Prostate gland (tissue), 2 donors: Measurements from ENCODE around the gene IKZF4.

Experiments
- POLR2A ChIP-seq: fragments of 450-650 bp; IDR thresholded peaks from one replicate; pipeline ENCODE4 v1.6.1; 2016; ENCODE audit warnings: antibody characterized with exemption, mild to moderate bottlenecking
- POLR2AphosphoS5 ChIP-seq: sonication (generic); formaldehyde crosslinking; IDR thresholded peaks from one replicate; pipeline ENCODE4 v1.6.1; 2017; ENCODE audit warnings: antibody characterized with exemption
- TF ChIP-seq, protein P1 (sequence below), 4 experiments: fragments of 200-600 bp in 2 of 4; fragments of 450-650 bp in 2 of 4; sonication (generic) in 2 of 4; IDR thresholded peaks; 1 replicate in 3 of 4; 2 replicates in 1 of 4; pipeline ENCODE4 v1.5.1; 2016 to 2019; ENCODE audit warnings: antibody characterized with exemption in 4 of 4, mild to moderate bottlenecking in 2 of 4, moderate library complexity in 2 of 4

DNA sequence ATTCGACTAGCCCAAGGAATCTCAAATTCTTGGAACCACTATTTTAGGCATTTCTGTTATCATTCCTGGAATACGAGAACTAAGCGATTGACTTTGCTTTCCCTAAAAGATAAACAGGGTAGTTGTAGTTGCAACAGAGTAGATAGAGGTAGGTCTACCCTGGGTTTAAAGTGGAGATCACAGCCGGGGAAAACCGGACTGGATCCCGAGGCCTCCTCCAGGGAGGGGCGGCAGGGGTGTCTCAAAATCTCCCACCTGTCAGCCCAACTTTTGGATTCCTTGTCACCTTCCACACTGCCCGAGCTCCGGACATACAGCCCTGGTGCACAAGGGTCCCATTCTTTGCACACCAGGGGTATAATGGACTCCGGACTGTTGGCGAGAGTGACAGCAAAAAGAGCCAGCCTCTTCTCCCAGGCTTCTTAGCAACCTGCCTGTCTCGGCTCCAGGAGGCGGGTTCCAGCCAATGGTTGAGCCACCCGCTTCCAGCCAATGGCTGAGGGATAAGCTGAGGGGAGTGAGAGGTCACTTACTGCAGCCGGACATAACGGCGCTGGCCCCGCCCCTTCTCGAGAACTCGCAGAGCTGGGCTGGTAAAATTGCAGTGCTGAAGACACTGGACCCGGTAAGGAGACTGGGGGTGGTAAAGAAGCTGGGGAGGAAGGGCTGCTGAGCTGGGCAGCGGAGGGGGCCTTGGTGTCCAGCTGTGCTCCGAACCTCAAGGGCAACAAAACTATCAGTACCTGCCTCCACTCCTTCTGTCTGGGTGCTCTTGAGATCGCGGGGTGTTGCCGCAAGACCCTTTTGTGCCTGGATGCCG, 23.9 kb upstream of the IKZF4 start, which contains the start of gene SUOX:
- TF ChIP-seq POLR2A (peak; percentile 74), POLR2AphosphoS5 (peak; percentile 96)
- TF ChIP-seq, protein P1, sequence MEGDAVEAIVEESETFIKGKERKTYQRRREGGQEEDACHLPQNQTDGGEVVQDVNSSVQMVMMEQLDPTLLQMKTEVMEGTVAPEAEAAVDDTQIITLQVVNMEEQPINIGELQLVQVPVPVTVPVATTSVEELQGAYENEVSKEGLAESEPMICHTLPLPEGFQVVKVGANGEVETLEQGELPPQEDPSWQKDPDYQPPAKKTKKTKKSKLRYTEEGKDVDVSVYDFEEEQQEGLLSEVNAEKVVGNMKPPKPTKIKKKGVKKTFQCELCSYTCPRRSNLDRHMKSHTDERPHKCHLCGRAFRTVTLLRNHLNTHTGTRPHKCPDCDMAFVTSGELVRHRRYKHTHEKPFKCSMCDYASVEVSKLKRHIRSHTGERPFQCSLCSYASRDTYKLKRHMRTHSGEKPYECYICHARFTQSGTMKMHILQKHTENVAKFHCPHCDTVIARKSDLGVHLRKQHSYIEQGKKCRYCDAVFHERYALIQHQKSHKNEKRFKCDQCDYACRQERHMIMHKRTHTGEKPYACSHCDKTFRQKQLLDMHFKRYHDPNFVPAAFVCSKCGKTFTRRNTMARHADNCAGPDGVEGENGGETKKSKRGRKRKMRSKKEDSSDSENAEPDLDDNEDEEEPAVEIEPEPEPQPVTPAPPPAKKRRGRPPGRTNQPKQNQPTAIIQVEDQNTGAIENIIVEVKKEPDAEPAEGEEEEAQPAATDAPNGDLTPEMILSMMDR (IDR thresholded peaks at IDR 0.05), result peak in 1 of 4 experiments; percentile 29
